ENCODE data around the gene ZNF488.
"Not testable (repeated sequence)": the region's sequence is repeated elsewhere in the genome, so short reads cannot be mapped to it uniquely, and the experiment has no call there.

The ZNF488 gene

GRCh38 chr10:47384148-47384921 is at the start of gene ZNF488:
Gene ZNF488 (minus strand): TSS chr10:47384293. CDS start chr10:47368829, 15,464 bp downstream.
- H3K4me3 ChIP-seq (ENCODE audit: low read depth, low read length): peak within 1 kb of the TSS; percentile 67

- H3K4me3 ChIP-seq (ENCODE audit: low read depth, low read length): no peak overlapping the region
These were observed 41.8 kb upstream of the ZNF488 start for GRCh38 chr10:47425813-47426419.

GRCh38 chr10:47424231-47424630 is 40.1 kb upstream of the ZNF488 start:
- H3K4me3 ChIP-seq (ENCODE audit: low read depth, low read length): no peak overlapping the region

DNA sequence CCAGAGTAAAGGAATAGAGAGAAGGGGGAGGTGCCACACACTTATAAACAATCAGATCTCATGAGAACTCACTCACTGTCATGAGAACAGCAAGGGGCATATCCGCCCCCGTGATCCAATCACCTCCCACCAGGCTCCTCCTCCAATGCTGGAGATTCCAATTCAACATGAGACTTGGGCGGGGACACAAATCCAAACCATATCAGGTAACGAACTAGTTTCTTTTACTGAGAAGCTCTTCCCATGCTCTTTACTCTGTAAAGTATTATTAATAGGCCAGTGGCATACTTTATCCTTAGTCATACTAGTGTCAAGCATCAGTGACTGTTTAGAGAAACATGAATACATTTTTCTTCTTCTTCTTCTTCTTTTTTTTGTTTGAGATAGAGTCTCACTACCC is 39.4 kb upstream of the ZNF488 start:
- no peak overlapping the region for H3K4me3 ChIP-seq (ENCODE audit: low read depth, low read length)

DNA sequence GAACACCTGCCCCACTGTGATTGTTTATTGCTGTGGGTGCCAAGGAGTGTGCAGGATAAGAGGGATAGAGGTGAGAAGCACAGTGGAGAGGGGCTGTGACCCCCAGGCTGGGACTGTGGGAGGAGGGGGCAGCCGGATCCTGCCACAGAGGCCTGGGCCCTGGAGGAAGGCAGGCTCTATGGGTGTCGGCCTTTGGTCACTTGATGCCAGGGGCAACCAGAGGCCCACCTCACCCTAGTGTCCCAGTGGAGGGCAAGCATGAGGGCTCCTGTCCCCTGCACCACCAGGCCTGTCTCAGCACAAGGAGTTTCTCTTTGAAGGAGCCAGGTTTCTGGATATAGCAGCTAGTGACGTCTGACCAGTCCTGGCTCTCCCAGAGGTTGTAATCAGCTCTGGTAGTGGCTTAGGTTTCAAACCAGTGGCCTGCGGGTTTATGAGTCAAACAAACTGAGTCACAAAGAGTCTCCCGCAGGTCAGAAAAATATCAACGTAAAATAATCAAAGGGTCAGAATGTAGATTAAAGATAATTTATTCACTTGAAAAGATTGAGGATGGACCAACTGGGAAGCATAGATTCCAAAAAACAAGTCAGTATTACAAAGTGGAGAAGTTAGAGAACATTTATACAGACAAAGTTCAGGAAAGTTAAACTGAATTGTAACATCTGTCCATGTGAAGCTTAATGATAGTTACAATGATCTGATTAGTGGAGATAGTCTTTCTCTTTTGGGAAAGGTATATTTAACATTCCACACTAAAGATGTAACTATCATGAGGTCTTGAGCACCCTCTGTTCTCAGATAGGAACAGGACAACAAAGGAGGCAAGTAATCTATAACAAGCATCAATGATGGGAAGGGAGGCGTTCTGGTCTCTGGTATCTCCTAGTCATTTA is 37.2 kb upstream of the ZNF488 start:
- no peak overlapping the region for H3K4me3 ChIP-seq (ENCODE audit: low read depth, low read length)

- no peak overlapping the region for H3K4me3 ChIP-seq (ENCODE audit: low read depth, low read length)
These were observed 36.4 kb upstream of the ZNF488 start for GRCh38 chr10:47420305-47421056.

- no peak overlapping the region for H3K4me3 ChIP-seq (ENCODE audit: low read depth, low read length)
These were observed 35.3 kb upstream of the ZNF488 start for GRCh38 chr10:47419421-47419820.

GRCh38 chr10:47418966-47419365 is 34.9 kb upstream of the ZNF488 start:
- H3K4me3 ChIP-seq (ENCODE audit: low read depth, low read length): no peak overlapping the region

DNA sequence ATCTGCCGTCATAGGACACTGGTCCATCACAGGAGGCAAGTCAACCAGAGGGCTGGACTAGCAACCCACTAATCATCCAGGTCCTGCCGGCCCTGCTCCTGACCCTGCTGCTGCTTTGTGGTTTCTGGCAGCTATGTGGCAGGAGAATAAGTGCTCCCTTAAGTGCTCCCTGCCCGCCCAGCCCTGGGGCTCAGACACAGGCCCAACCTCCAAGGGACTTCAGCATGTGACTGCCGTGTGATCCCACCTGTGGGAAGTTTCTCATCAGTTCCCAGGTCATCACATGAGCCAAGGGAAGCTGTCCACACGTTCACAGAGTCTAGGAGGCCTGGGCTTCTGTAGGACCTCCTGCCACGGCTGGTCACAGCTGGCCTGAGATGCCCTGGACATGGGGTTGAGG is 34.2 kb upstream of the ZNF488 start:
- no peak overlapping the region for H3K4me3 ChIP-seq (ENCODE audit: low read depth, low read length)

DNA sequence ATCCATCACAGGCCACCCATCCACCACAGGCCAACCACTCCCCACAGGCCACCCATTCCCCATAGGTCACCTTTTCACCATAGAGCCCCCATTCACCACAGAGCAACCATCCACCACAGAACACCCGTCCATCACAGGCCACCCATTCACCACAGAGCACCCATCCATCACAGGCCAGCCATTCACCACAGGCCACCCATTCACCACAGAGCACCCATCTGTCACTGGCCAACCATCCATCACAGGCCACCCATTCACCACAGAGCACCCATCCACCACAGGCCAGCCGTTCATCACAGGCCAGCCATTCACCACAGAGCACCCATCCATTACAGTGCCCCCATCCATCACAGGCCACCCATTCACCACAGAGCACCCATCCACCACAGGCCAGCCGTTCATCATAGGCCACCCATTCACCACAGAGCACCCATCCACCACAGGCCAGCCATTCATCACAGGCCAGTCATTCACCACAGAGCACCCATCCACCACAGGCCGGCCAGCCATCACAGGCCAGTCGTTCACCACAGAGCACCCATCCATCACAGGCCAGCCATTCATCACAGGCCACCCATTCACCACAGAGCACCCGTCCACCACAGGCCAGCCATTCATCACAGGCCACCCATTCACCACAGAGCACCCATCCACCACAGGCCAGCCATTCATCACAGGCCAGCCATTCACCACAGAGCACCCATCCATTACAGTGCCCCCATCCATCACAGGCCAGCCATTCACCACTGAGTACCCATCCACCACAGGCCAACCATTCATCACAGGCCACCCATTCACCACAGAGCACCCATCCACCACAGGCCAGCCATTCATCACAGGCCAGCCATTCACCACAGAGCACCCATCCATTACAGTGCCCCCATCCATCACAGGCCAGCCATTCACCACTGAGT is 32.5 kb upstream of the ZNF488 start:
- not testable (repeated sequence) for H3K4me3 ChIP-seq (ENCODE audit: low read depth, low read length)

GRCh38 chr10:47415520-47416304 is 31.6 kb upstream of the ZNF488 start:
- no peak overlapping the region for H3K4me3 ChIP-seq (ENCODE audit: low read depth, low read length)

GRCh38 chr10:47414752-47415519 is 30.8 kb upstream of the ZNF488 start:
- H3K4me3 ChIP-seq (ENCODE audit: low read depth, low read length): no peak overlapping the region

- H3K4me3 ChIP-seq (ENCODE audit: low read depth, low read length): no peak overlapping the region
These were observed 30.1 kb upstream of the ZNF488 start for GRCh38 chr10:47414227-47414592.

DNA sequence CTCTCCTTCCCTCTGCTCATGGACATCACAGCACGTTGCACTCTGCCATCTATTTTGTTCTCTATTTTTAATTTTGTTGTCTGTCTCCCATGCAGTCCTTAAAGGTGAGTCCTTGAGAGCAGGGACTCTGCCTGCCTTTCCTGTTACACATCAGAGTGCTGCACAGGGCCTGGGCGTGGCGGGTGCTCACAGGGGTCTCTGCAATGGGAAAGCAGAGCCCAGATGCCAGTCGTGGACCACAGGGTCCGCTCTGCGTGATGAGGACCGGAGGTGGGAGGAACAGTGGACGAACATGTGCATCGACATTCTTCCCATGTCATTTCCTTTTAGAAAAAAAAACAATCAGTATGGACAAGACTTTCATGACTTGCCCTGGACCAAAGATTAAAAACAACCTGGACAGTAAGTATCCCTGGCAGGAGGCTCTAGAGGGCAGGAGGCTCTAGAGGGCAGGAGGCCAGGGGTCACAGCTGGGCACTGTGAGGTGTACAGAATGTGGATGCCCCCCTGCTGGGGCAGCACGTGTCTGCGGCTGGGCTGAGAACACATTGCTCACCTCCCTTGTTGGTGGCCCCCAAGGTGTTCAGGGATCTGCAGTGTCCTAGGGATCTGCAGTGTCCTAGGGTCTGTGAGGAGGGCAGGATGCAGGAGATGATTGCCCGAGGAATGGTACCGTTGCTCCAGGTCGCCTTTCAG is 29.6 kb upstream of the ZNF488 start:
- no peak overlapping the region for H3K4me3 ChIP-seq (ENCODE audit: low read depth, low read length)

GRCh38 chr10:47412869-47413268 is 28.8 kb upstream of the ZNF488 start:
- H3K4me3 ChIP-seq (ENCODE audit: low read depth, low read length): no peak overlapping the region

GRCh38 chr10:47412177-47412730 is 28.2 kb upstream of the ZNF488 start:
- no peak overlapping the region for H3K4me3 ChIP-seq (ENCODE audit: low read depth, low read length)

- no peak overlapping the region for H3K4me3 ChIP-seq (ENCODE audit: low read depth, low read length)
These were observed 26.8 kb upstream of the ZNF488 start for GRCh38 chr10:47410862-47411261.
